C4-2B (cell line): Measurements from ENCODE around the gene PLCB2.

ENCODE experiments used
- H3K27ac ChIP-seq: fragments of 450-650 bp; 2 replicates; pipeline ENCODE4 v1.5.1; 2017
- ZFX ChIP-seq: fragments of 450-650 bp; IDR thresholded peaks from 2 replicates; pipeline ENCODE4 v1.6.1; 2017
- TF ChIP-seq, protein P1 (sequence below): fragments of 450-650 bp; conservative IDR thresholded peaks from 2 replicates; pipeline ENCODE4 v1.5.1; 2017; ENCODE audit warnings: mild to moderate bottlenecking

The PLCB2 gene, protein sequence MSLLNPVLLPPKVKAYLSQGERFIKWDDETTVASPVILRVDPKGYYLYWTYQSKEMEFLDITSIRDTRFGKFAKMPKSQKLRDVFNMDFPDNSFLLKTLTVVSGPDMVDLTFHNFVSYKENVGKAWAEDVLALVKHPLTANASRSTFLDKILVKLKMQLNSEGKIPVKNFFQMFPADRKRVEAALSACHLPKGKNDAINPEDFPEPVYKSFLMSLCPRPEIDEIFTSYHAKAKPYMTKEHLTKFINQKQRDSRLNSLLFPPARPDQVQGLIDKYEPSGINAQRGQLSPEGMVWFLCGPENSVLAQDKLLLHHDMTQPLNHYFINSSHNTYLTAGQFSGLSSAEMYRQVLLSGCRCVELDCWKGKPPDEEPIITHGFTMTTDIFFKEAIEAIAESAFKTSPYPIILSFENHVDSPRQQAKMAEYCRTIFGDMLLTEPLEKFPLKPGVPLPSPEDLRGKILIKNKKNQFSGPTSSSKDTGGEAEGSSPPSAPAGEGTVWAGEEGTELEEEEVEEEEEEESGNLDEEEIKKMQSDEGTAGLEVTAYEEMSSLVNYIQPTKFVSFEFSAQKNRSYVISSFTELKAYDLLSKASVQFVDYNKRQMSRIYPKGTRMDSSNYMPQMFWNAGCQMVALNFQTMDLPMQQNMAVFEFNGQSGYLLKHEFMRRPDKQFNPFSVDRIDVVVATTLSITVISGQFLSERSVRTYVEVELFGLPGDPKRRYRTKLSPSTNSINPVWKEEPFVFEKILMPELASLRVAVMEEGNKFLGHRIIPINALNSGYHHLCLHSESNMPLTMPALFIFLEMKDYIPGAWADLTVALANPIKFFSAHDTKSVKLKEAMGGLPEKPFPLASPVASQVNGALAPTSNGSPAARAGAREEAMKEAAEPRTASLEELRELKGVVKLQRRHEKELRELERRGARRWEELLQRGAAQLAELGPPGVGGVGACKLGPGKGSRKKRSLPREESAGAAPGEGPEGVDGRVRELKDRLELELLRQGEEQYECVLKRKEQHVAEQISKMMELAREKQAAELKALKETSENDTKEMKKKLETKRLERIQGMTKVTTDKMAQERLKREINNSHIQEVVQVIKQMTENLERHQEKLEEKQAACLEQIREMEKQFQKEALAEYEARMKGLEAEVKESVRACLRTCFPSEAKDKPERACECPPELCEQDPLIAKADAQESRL

DNA sequence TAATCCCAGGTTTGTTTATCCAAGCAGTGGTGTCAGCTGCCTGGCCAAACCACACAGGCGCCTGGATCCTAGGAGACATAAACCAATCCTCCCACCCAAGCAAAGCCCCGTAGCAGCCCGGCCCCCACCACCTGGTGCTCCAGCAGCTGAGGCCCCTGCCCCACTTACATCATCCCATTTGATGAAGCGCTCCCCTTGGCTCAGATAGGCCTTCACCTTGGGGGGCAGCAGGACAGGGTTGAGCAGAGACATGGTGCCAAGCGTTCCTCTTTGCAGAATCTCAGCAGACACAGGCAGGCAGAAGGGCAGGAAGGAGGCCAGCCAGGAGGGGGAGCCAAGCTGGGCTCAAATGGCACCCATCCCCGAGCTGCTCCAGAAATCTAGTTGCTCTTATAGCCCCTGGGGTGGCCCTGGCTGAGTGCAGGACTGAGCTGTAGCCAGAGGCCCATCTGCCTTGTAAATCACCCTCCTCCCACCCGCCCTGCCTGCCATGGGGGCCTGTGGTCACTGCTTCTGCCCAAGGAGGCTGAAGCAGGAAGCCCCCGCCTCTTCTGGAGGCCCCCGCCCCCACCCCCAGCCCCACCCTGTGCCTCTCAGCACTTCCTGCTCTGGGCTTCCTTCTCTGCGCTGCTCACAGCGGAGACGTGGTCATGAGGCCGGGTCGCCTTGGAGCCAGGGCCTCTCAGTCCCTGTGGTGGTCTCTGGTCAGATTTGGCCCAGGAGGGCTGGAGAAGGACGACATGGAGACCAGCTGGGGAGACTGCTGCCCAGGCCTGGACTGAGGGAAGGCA is at the start of gene PLCB2:
PLCB2 (minus strand) TSS at position 515 of the 791 bp plus-strand sequence; CDS start at position 252, 263 bp downstream.
- TF ChIP-seq, protein P1, sequence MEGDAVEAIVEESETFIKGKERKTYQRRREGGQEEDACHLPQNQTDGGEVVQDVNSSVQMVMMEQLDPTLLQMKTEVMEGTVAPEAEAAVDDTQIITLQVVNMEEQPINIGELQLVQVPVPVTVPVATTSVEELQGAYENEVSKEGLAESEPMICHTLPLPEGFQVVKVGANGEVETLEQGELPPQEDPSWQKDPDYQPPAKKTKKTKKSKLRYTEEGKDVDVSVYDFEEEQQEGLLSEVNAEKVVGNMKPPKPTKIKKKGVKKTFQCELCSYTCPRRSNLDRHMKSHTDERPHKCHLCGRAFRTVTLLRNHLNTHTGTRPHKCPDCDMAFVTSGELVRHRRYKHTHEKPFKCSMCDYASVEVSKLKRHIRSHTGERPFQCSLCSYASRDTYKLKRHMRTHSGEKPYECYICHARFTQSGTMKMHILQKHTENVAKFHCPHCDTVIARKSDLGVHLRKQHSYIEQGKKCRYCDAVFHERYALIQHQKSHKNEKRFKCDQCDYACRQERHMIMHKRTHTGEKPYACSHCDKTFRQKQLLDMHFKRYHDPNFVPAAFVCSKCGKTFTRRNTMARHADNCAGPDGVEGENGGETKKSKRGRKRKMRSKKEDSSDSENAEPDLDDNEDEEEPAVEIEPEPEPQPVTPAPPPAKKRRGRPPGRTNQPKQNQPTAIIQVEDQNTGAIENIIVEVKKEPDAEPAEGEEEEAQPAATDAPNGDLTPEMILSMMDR: no peak
- no peak for TF ChIP-seq ZFX
- H3K27ac ChIP-seq: no peak within 1 kb of the TSS

DNA sequence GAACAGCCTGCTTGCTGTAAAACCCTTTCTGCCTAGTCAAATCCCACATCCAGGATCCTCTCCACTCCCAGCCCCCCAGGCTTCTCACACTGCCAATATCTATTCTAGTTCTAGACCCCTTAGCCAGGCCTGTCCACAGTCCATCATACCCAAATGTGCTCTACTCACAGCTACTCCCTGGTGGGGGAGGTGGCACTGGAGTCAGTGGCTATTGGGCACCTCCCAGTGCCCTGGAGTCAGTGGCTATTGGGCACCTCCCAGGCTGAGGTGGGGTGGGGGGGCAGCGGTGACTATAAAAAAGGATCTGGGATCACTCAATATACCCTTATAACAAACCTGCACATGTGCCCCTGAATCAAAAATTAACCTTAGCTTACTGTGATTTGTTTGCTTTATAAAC is 49.5 kb upstream of the PLCB2 start:
- TF ChIP-seq ZFX: no peak
- TF ChIP-seq, protein P1: no peak
- H3K27ac ChIP-seq: no peak overlapping the region; the same call in 1 of the 2 replicates

DNA sequence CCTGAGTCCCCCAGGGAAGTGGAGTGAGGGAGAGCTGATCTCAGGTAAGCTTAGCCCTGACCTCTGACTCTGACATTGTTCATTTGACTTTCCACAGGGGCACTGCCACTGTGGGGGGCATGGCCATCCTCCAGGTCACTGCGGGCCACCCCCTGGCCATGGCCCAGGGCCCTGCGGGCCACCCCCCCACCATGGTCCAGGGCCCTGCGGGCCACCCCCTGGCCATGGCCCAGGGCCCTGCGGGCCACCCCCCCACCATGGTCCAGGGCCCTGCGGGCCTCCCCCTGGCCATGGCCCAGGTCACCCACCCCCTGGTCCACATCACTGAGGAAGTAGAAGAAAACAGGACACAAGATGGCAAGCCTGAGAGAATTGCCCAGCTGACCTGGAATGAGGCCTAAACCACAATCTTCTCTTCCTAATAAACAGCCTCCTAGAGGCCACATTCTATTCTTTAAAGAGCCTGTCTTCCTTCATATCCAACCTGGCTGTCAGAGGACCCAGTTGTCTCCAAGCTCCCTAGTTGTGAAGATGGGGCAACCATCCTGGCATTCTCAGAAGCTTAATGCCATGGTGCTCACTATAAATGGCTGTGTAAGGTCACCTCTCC is 48.3 kb upstream of the PLCB2 start:
- TF ChIP-seq ZFX: no peak
- TF ChIP-seq, protein P1: no peak
- no peak overlapping the region for H3K27ac ChIP-seq

DNA sequence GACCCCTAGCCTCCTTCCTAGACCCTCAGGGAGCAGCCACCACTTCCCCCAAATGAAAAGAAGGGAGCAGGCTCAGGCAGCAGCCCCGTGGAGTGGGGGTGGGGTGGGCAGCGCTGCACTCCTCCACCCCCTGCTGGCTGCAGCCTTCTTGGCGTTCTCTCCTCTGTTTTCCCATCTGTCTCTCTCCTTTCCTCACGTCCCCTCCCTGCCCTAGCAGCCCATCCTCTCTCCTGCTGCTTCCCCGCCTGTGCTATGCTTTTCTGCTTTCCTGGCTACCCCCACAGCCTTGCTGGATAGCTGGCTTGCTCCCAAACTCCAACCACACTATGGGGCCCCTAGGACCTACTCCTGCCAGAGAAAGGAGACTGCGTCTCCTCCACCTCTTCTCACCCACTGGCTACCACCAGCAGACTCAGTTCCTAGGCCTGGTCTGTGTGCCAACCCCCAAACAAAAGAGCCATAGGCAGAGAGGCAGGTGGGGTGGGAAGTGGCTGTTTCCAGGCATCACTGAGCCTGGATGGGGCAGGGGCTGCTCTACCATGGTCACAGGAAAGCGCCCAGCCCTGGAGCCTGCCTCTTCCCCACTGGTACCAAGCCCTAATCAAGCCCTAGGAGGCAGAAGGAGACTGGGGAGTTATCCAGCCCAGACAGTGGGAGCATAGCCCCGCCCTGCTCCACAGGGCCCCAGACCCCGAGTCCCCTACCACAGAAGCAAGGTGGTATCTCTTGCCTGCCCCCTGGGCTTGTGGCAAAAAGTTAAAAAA is 46.9 kb upstream of the PLCB2 start:
- H3K27ac ChIP-seq: peak overlapping the region; percentile 64
- TF ChIP-seq ZFX: no peak
- TF ChIP-seq, protein P1: no peak; the same call in 1 of the 2 replicates

DNA sequence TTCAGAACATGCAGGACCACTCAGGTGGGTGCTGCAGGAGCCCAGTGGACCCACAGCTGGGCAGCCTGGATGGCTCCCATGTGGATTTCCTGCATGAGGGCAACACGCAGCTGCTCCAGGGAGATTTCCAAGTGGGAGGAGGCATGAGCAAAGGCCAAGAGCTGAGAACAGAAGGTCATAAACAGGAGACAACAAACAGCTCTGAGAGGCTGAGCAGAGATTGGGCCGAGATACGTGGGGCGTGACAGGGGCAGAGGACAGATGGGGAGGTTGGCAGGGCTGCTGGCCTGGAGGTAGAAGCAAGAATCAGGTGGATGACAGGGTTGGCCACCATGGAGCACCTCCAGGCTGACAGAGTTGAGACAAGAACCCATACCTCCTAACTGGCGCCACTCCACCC is 46.0 kb upstream of the PLCB2 start:
- TF ChIP-seq, protein P1: no peak
- TF ChIP-seq ZFX: no peak
- peak overlapping the region; percentile 64 for H3K27ac ChIP-seq
